Measurements from ENCODE around the gene MTF1. TPM values are rescaled to one million over a fixed set of nuclear protein-coding genes. Genes with fewer than 3 reads are reported as not detected.

MTF1 gene
- total RNA-seq, 1 experiment from 2014 or later = 21.2 TPM

DNA sequence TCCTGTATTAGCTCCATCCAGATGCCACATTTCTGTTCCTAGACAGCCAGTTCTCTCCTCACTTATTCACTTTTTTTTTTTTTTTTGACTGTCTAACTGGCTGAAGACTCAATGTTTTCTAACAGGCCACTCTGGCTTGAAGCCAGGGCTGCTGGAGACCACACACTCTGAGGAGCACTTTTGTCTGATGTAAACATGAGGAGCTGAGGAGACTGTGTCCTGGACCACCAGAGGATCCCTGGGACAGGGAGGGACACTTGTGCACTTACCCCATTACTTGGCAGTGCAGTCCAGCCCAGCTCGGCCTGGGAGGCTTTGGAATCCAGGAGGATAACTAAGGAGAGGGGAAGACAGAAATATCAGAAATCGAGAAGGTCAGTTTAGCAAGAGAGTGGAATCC, 96.9 kb downstream of the MTF1 start:
- no peak overlapping the region for H3K4me2 ChIP-seq (ENCODE audit: low read length)
- intact Hi-C loops (cut with micrococcal nuclease) = no loop called here
- POLR2A ChIA-PET = no interaction called here
- RAD21 ChIA-PET (ENCODE audit: low non-redundant PET in 1 of 2, low total read pairs in 2 of 2, uncharacterized antibody in 2 of 2, unreplicated experiment in 2 of 2) = no interaction called here
- H2AFZ ChIP-seq (ENCODE audit: low read depth, low read length, poor library complexity, severe bottlenecking) = no peak overlapping the region
- H3K4me3 ChIP-seq (replicated peaks in 1 of 2; ENCODE audit: low read depth in 1 of 2, low read length in 2 of 2) = no peak overlapping the region
- CTCF ChIA-PET = no interaction called here
- H3K9ac ChIP-seq (ENCODE audit: low read length) = no peak overlapping the region
- H3K4me1 ChIP-seq (ENCODE audit: control insufficient read depth in 1 of 2, insufficient read depth in 2 of 2, low read length in 2 of 2) = peaks cover 0 to 8% of the 10 kb centered on the region in 2 experiments; a peak in 1 of 4 replicates
- no peaks in the 10 kb centered on the region for H4K20me1 ChIP-seq (ENCODE audit: insufficient read depth)
- peaks cover 39% of the 10 kb centered on the region for H3K27me3 ChIP-seq (ENCODE audit: insufficient read depth, low read length)
- no peaks in the 10 kb centered on the region for H3K9me2 ChIP-seq (ENCODE audit: insufficient read depth)
- ATAC-seq = no peak
- no peaks in the 10 kb centered on the region for H3K9me3 ChIP-seq (ENCODE audit: control insufficient read depth in 1 of 2, insufficient read depth in 1 of 2, low read depth in 1 of 2, low read length in 2 of 2)
- TF ChIP-seq JUND (IDR thresholded peaks at IDR 0.05) (no peak), CEBPB (IDR thresholded peaks at IDR 0.05; ENCODE audit: low read depth) (no peak), YY1 (IDR thresholded peaks at IDR 0.05; ENCODE audit: extremely low read depth, insufficient replicate concordance, low read depth, low read length) (no peak), POLR2AphosphoS5 (IDR thresholded peaks at IDR 0.05; ENCODE audit: low read depth, low read length) (no peak), RAD21 (IDR thresholded peaks at IDR 0.05; ENCODE audit: low read depth) (no peak), EGR1 (IDR thresholded peaks at IDR 0.05; ENCODE audit: low read depth) (no peak), TCF7L2 (IDR thresholded peaks at IDR 0.05; ENCODE audit: borderline replicate concordance, extremely low read depth, insufficient read depth, insufficient read length) (no peak), POLR2A (IDR thresholded peaks at IDR 0.05; ENCODE audit: borderline replicate concordance, extremely low read depth, insufficient read depth, insufficient read length) (no peak), FOSL1 (IDR thresholded peaks at IDR 0.05; ENCODE audit: low read depth) (no peak), SIN3A (IDR thresholded peaks at IDR 0.05; ENCODE audit: low read depth) (no peak), ZBTB33 (IDR thresholded peaks at IDR 0.05; ENCODE audit: extremely low read depth, insufficient replicate concordance, low read length) (no peak), ELF1 (IDR thresholded peaks at IDR 0.05; ENCODE audit: borderline replicate concordance, low read depth) (no peak), ZFX (IDR thresholded peaks at IDR 0.05) (no peak), ZNF274 (IDR thresholded peaks at IDR 0.05; ENCODE audit: low read depth, low read length) (no peak), CBX3 (IDR thresholded peaks at IDR 0.05; ENCODE audit: low read depth) (no peak), EZH2phosphoT487 (IDR thresholded peaks at IDR 0.05; ENCODE audit: borderline replicate concordance) (no peak), SRF (IDR thresholded peaks at IDR 0.05; ENCODE audit: low read depth) (no peak)
- TF ChIP-seq, protein P1, sequence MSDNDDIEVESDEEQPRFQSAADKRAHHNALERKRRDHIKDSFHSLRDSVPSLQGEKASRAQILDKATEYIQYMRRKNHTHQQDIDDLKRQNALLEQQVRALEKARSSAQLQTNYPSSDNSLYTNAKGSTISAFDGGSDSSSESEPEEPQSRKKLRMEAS (IDR thresholded peaks at IDR 0.05) = no peak
- TF ChIP-seq, protein P2, sequence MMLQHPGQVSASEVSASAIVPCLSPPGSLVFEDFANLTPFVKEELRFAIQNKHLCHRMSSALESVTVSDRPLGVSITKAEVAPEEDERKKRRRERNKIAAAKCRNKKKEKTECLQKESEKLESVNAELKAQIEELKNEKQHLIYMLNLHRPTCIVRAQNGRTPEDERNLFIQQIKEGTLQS (IDR thresholded peaks at IDR 0.05) = no peak
- TF ChIP-seq, protein P3, sequence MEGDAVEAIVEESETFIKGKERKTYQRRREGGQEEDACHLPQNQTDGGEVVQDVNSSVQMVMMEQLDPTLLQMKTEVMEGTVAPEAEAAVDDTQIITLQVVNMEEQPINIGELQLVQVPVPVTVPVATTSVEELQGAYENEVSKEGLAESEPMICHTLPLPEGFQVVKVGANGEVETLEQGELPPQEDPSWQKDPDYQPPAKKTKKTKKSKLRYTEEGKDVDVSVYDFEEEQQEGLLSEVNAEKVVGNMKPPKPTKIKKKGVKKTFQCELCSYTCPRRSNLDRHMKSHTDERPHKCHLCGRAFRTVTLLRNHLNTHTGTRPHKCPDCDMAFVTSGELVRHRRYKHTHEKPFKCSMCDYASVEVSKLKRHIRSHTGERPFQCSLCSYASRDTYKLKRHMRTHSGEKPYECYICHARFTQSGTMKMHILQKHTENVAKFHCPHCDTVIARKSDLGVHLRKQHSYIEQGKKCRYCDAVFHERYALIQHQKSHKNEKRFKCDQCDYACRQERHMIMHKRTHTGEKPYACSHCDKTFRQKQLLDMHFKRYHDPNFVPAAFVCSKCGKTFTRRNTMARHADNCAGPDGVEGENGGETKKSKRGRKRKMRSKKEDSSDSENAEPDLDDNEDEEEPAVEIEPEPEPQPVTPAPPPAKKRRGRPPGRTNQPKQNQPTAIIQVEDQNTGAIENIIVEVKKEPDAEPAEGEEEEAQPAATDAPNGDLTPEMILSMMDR (IDR thresholded peaks at IDR 0.05 in 2 of 3, conservative IDR thresholded peaks at IDR 0.05 in 1 of 3; ENCODE audit: borderline replicate concordance in 1 of 3, insufficient read depth in 1 of 3, low read depth in 2 of 3, low read length in 2 of 3) = no peak
- BruUV-seq (replicated peaks) = no TSS peak
- H3K36me3 ChIP-seq (ENCODE audit: control insufficient read depth in 1 of 2, insufficient read depth in 2 of 2, low read length in 2 of 2) = no peaks in the 10 kb centered on the region
- no peaks in the 10 kb centered on the region for H3K79me2 ChIP-seq (ENCODE audit: insufficient read depth, low read length)
- DNase-seq (ENCODE audit: low read depth, low spot score) = no peak
- H3K27ac ChIP-seq (ENCODE audit: low read depth, low read length) = no peak overlapping the region
